NCI-H1417 (cell line): Measurements from ENCODE around the gene ASB7.

Experiments used
- DNase-seq, 3 experiments: peaks; one replicate each; lab custom pipeline; 2025; lab: John Stamatoyannopoulos, UW

Gene ASB7

GRCh38 chr15:100686021-100686724, 83.8 kb downstream of the ASB7 start:
- no peak for DNase-seq

GRCh38 chr15:100686725-100687473, 84.5 kb downstream of the ASB7 start:
- DNase-seq, result no peak

- DNase-seq, result no peak
These were observed 85.3 kb downstream of the ASB7 start for GRCh38 chr15:100687582-100688141.

- DNase-seq, result no peak
These were observed 86.2 kb downstream of the ASB7 start for GRCh38 chr15:100688549-100689120.

GRCh38 chr15:100689131-100689899, 86.9 kb downstream of the ASB7 start:
- no peak for DNase-seq

GRCh38 chr15:100690032-100690794, 87.8 kb downstream of the ASB7 start:
- DNase-seq, result no peak

GRCh38 chr15:100690795-100691158, 88.4 kb downstream of the ASB7 start:
- no peak for DNase-seq

- no peak for DNase-seq
These were observed 88.9 kb downstream of the ASB7 start for GRCh38 chr15:100691321-100691720.

- no peak for DNase-seq
These were observed 89.9 kb downstream of the ASB7 start for GRCh38 chr15:100692246-100692645.

GRCh38 chr15:100692671-100693070, 90.3 kb downstream of the ASB7 start:
- DNase-seq, result no peak

GRCh38 chr15:100693451-100693850, 91.1 kb downstream of the ASB7 start:
- DNase-seq, result no peak

GRCh38 chr15:100694381-100695021, 92.1 kb downstream of the ASB7 start:
- DNase-seq, result no peak

GRCh38 chr15:100695048-100695447, 92.7 kb downstream of the ASB7 start:
- no peak for DNase-seq

GRCh38 chr15:100696452-100696851, 94.1 kb downstream of the ASB7 start:
- no peak for DNase-seq
